Right lobe of liver (tissue), 6 donors: Measurements from ENCODE around the gene HDAC11. TPM values are rescaled to one million over a fixed set of nuclear protein-coding genes. Genes with fewer than 3 reads are reported as not detected.

Source experiments
- ATAC-seq, 4 donors: fragments of 200-7000 bp; cut with Tn5 transposase; one replicate each; pipeline ENCODE4 v1.9.1; 2020; ENCODE audit warnings: mild to moderate bottlenecking in 4 of 4, moderate library complexity in 4 of 4
- DNase-seq, 3 donors: peaks; one replicate each; pipeline ENCODE4 v3.0.0-alpha.2; 2020
- H3K27ac ChIP-seq, 3 donors: fragments of 200-600 bp; one replicate each; pipeline ENCODE4 v1.8.0; 2022
- H3K27me3 ChIP-seq, 2 donors: fragments of 200-600 bp; one replicate each; pipeline ENCODE4 v1.8.0; 2022
- H3K36me3 ChIP-seq, 4 donors: fragments of 200-600 bp; sonication (generic) in 1 of 4; one replicate each; pipeline versions ENCODE4 v1.5.1 to v1.8.0; 2017 to 2022; ENCODE audit warnings: control low read depth in 1 of 4
- H3K4me1 ChIP-seq, 4 donors: fragments of 200-600 bp; sonication (generic) in 1 of 4; one replicate each; pipeline versions ENCODE4 v1.5.1 to v1.8.0; 2017 to 2022; ENCODE audit warnings: control low read depth in 1 of 4
- H3K4me3 ChIP-seq, 3 donors: fragments of 200-600 bp; one replicate each; pipeline ENCODE4 v1.8.0; 2022
- H3K9me3 ChIP-seq, 4 donors: fragments of 200-600 bp; sonication (generic) in 1 of 4; one replicate each; pipeline versions ENCODE4 v1.5.1 to v1.8.0; 2017 to 2022; ENCODE audit warnings: control low read depth in 1 of 4
- POLR2A ChIP-seq: fragments of 450-650 bp; IDR thresholded peaks from one replicate; pipeline ENCODE4 v1.6.1; 2017; ENCODE audit warnings: antibody characterized with exemption, mild to moderate bottlenecking
- WGBS: methylation state at CpG from one replicate; pipeline ENCODE4 v1.1.6; 2018; ENCODE audit warnings: low coverage, low lambda C conversion rate; ENCODE audit not compliant: insufficient coverage; ENCODE audit errors: missing lambda C conversion rate; 5-methylcytosine and 5-hydroxymethylcytosine counted together
- intact Hi-C, 2 donors: fragments of 100-400 bp; cut with DNase I; formaldehyde crosslinking; loops; one replicate each; pipeline versions ENCODE4 v1.11.2 to v1.14.1; 2022
- total RNA-seq, 6 experiments: library from RNA; depleted of rRNA in 2 of 6; stranded (reverse); fragments of >200 nt in 2 of 6; fragmentation: NEBNext Ultra II Directional in 3 of 6; extraction: Animal tissue kit (Norgen Biotek cat#: 25700) in 3 of 6; gene quantifications; one replicate each; pipeline versions ENCODE4 v1.1.0 to v1.2.4, GENCODE V29; 2016 to 2023
- TF ChIP-seq, protein P1 (sequence below), 4 donors: fragments of 200-600 bp in 3 of 4; fragments of 450-650 bp in 1 of 4; IDR thresholded peaks; one replicate each; pipeline versions ENCODE4 v1.5.1 to v1.8.0; 2016 to 2022; ENCODE audit warnings: antibody characterized with exemption in 4 of 4, mild to moderate bottlenecking in 2 of 4
- donor health status: DM: no; HTN: yes; CAD: no.
- donor health status: DM: no; HTN: no; CAD: no.
- donor health status: DM: no; HTN: no; CAD: no.
- donor health status: DM: no; HTN: yes; CAD: no.
- donor health status: DM: no; HTN: yes; CAD: no.

HDAC11 gene
- total RNA-seq, 6 experiments from 2014 or later, result 2.2 to 10.8 (median 5.0) TPM

- 80% methylated on average over 5 of the region's 5 CpGs for WGBS
- Histone ChIP-seq H3K36me3 (no peaks in the 10 kb centered on the region), H3K4me1 (no peaks in the 10 kb centered on the region), H3K4me3 (no peak overlapping the region), H3K27me3 (peaks cover 0 to 11% of the 10 kb centered on the region in 2 donors), H3K9me3 (no peaks in the 10 kb centered on the region), H3K27ac (no peak overlapping the region)
- ATAC-seq (peak in 2 of 4 donors; percentile 14 to 25), DNase-seq (peak in 1 of 3 donors; percentile 37)
- TF ChIP-seq, protein P1, sequence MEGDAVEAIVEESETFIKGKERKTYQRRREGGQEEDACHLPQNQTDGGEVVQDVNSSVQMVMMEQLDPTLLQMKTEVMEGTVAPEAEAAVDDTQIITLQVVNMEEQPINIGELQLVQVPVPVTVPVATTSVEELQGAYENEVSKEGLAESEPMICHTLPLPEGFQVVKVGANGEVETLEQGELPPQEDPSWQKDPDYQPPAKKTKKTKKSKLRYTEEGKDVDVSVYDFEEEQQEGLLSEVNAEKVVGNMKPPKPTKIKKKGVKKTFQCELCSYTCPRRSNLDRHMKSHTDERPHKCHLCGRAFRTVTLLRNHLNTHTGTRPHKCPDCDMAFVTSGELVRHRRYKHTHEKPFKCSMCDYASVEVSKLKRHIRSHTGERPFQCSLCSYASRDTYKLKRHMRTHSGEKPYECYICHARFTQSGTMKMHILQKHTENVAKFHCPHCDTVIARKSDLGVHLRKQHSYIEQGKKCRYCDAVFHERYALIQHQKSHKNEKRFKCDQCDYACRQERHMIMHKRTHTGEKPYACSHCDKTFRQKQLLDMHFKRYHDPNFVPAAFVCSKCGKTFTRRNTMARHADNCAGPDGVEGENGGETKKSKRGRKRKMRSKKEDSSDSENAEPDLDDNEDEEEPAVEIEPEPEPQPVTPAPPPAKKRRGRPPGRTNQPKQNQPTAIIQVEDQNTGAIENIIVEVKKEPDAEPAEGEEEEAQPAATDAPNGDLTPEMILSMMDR (IDR thresholded peaks at IDR 0.05), result no peak
- no peak for TF ChIP-seq POLR2A
- intact Hi-C loops, result no loop called here
Measured at GRCh38 chr3:13543253-13543652, 63.1 kb downstream of the HDAC11 start.

GRCh38 chr3:13544293-13544831 lies 64.3 kb downstream of the HDAC11 start:
- H3K4me1 ChIP-seq, result no peaks in the 10 kb centered on the region
- H3K36me3 ChIP-seq, result no peaks in the 10 kb centered on the region
- H3K27me3 ChIP-seq, result peaks cover 0 to 12% of the 10 kb centered on the region in 2 donors
- no peak overlapping the region for H3K4me3 ChIP-seq
- DNase-seq (no peak), ATAC-seq (no peak)
- intact Hi-C loops, result no loop called here
- whole genome bisulfite sequencing, result 44% methylated on average over 5 of the region's 6 CpGs
- H3K27ac ChIP-seq, result no peak overlapping the region
- no peak for TF ChIP-seq POLR2A
- TF ChIP-seq, protein P1 (IDR thresholded peaks at IDR 0.05), result no peak
- no peaks in the 10 kb centered on the region for H3K9me3 ChIP-seq

GRCh38 chr3:13544951-13545651 lies 65.0 kb downstream of the HDAC11 start:
- DNase-seq, result peak in 1 of 3 donors; percentile 30
- no peak for ATAC-seq
- intact Hi-C loops, result no loop called here
- no peaks in the 10 kb centered on the region for H3K36me3 ChIP-seq
- H3K4me3 ChIP-seq, result no peak overlapping the region
- WGBS, result 40% methylated on average over 6 of the region's 9 CpGs
- no peaks in the 10 kb centered on the region for H3K4me1 ChIP-seq
- no peak for TF ChIP-seq POLR2A
- TF ChIP-seq, protein P1 (IDR thresholded peaks at IDR 0.05), result no peak
- H3K27ac ChIP-seq, result no peak overlapping the region
- no peaks in the 10 kb centered on the region for H3K9me3 ChIP-seq
- H3K27me3 ChIP-seq, result peaks cover 0 to 12% of the 10 kb centered on the region in 2 donors

DNA sequence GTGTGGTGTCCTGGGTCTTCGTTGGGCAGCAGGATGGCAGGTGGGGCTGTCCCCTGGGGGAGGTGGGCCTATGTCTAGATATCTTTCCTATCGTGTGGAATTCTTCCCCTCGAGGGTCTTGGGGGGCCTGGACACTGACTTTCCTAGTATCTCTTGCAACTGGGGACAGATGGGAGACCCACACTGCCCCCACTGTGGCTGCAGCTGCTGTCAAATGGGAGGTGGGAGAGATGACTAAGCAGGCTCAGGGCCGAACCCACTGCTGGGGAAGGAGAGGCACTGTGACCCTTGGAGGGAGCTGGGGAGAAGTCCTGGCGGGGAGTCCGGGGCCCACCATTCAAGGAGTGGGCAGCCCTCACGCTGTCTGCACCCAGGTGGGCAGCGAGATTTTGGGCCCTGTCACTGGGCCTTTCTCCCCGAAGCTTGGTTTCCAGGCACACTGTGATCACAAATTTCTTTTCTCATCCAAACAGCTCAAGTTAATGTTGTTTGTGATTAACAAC lies 65.9 kb downstream of the HDAC11 start:
- intact Hi-C loops, result no loop called here
- 57% methylated on average over 1 of the region's 9 CpGs for WGBS
- H3K36me3 ChIP-seq, result no peaks in the 10 kb centered on the region
- no peak for ATAC-seq
- TF ChIP-seq, protein P1 (IDR thresholded peaks at IDR 0.05), result no peak
- TF ChIP-seq POLR2A, result no peak
- no peaks in the 10 kb centered on the region for H3K9me3 ChIP-seq
- peaks cover 0 to 12% of the 10 kb centered on the region in 2 donors for H3K27me3 ChIP-seq
- no peak overlapping the region for H3K27ac ChIP-seq
- H3K4me3 ChIP-seq, result no peak overlapping the region
- no peaks in the 10 kb centered on the region for H3K4me1 ChIP-seq
- peak in 1 of 3 donors; percentile 37 for DNase-seq
